HG03095 (cell line): ENCODE data around the gene CNOT6L.
A peak's percentile ranks its signal among the peaks of the same experiment; 100 is the strongest.
"Not testable (repeated sequence)": the region's sequence is repeated elsewhere in the genome, so short reads cannot be mapped to it uniquely, and the experiment has no call there.

Experiments
- ATAC-seq: cut with Tn5 transposase; IDR thresholded peaks from one replicate; pipeline ENCODE4 v1.9.1; 2021; ENCODE audit warnings: moderate library complexity; ENCODE audit not compliant: unreplicated experiment

Gene CNOT6L

DNA sequence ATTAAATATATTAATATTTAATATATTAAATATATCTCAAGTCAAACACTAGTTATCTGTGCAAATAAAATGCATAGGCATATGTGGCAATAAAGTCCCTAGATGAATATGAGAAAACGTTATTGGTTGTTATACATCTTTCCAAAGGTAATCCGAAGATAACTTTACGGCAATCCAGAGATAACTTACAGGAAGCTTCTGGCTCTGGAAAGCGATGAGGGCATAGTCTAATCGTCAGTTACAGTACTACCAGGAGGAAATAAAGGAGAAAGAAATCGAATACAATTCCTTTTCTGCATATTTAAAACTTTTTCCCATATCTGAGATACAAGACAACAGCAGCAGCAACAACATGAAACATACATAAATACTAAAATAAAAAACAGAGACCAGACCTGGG, 35.3 kb downstream of the CNOT6L start:
- ATAC-seq = no peak

DNA sequence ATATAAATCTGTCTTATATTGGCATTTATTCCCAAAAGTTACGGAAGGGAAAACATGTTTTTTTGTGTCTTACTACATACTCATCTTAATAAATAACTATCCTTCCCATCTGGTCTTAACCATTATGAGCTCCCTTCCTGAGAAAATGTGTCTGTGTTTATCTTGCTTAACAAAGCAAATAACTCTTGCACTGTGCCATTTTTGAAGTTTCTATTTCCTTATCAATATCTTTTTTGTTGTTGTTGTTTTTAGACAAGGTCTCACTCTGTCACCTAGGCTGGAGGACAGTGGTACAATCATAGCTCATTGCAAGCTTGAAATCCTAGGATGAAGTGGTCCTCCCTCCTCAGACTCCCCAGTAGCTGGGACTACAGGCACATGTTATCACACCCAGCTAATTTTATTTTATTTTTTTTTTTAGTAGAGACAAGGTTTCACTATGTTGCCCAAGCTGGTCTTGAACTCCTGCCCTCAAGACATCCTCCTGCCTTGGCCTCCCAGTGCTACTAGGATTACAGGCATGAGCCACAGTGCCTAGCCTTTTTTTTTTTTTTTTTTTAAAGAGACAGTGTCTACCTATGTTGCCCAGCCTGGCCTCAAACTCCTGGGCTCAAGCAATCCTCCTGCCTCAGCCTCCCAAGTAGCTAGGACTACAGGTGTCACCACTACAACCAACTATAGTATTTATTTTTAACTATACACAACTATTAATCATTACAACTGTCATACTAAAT, 36.9 kb downstream of the CNOT6L start:
- ATAC-seq = no peak

DNA sequence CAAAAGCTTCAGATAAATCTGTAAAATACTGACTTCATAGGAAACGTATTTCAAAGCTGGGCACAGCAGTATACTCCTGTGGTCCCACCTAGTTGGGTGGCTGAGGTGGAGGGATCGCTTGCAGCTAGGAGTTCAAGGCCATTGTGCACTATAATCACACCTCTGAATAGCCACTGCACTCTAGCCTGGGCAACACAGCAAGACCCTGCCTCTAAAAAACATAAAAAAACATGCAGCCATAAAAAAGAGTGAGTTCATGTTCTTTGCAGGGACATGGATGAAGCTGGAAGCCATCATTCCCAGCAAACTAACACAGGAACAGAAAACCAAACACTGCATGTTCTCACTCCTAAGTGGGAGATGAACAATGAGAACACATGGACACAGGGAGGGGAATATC, 38.4 kb downstream of the CNOT6L start:
- not testable (repeated sequence) for ATAC-seq

DNA sequence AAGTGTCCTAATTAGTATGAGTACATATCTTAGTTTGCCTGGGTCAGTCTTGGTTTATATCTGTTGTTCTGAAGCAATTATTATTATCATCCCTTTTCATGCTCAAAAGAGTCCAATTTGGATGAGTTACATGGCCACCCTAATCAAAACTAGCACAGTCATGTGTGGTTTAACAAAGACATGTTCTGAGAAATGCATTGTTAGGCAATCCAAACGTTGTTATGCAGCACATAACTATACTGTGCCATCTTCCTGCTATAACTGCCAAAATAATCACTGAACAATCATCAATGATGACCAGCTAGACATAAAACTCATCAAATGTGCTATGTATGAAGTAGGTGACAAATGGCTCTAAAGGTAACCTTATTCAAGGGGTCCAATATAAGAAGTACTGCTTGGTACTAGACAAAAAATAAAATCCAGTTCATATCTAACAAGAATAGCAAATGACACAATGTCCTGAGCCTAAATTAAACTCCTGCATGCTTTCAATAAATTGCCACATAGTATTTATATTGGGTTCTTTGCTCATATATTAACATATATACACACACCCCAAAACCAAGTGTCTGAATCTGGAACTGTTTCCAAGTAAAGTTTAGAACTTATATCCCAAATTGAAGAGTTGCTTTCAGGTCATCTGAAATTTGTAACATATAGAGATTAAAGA, 41.9 kb downstream of the CNOT6L start:
- ATAC-seq = no peak

- no peak for ATAC-seq
These were observed 42.7 kb downstream of the CNOT6L start for GRCh38 chr4:77776182-77777134.

DNA sequence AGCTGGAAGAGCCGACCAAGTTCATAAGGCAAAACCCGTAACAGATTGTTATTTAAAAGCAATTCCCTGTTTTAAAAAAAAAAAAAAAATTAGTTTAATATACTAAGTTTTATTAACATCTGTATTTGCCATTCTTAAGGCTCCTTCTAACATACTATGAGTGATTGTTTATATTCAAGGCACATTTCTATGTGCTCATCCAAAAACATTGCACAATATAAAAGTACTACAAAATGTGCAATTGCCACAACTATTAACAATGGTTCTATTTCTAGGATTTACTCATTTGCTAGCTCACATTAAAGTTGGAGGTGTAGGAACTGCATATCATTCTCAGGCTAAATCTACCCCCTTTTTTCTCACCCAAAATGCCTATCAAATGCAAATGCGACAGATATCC, 46.1 kb downstream of the CNOT6L start:
- no peak for ATAC-seq

DNA sequence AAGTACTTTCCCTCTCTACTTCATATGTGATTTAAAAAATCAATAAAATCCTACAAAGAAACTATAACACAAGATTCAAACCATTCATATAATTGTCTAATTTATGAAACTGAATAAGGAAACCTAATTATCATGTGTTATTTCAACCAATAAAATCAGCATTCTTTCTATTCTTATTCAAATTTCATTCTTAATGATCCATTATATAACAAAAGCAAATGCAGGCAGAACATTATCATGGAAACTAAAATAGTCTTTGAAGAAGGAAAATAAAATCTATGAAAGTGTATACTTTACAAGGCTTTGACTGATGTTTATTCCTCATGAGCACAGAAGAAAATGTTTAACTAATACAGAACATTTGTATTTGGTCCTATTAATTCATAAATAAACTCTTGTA, 47.6 kb downstream of the CNOT6L start:
- ATAC-seq = no peak

DNA sequence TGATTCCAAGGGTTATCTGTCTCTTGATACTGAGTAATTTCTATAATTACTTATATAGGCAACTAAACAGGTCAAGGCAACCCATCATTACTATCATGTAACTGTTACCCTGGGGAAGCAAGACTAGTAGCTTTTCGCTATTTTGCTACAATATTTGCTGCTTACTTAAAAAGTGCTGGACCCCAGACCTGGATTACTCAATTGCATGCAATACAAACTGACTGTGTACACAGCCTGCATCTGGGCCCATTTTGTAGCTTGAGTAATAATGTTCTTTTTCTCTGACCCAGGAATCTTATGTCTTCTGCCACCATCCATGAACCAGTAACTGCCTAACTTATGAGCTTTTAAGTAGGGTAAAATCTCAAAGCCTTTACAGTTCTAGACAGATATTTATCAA, 53.4 kb downstream of the CNOT6L start:
- no peak for ATAC-seq

DNA sequence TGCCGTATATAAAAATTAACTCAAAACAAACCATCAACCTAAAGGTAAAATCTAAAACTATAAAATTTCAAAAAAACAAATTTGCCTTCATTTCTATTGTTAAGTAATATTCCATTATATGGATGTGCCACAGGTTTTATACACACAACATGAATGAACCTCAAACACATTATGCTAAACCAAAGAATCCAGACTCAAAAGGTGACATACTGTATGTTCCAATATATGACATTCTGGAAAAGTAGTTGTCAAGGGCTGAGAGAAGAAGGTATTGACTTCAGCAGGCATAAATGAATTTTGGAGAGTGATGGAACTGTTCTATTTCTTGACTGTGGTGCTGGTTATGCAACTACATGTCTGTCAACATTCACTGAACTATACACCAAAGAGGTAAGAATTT, 56.6 kb downstream of the CNOT6L start:
- no peak for ATAC-seq

GRCh38 chr4:77761595-77761994, 57.6 kb downstream of the CNOT6L start:
- no peak for ATAC-seq

DNA sequence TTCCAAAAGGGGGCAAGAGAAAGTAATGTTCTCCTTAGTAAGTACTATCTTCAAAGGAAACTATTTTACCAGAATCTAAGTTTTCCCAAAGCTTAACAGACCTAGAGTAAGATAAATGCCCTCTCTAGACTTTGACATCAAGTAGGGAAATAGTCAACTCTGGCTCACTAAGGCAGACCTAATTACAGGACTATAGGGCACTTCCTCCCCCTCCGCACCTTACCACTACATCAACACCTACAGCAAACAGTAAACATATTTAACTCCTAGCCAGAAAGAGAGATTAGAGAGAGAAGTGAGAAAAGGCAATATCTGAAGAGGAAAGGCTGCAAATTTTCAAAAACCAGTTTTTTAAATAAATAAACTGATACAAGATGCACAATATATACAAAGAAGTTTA, 60.4 kb downstream of the CNOT6L start:
- ATAC-seq = no peak

GRCh38 chr4:77751764-77752163, 67.4 kb downstream of the CNOT6L start:
- no peak for ATAC-seq

DNA sequence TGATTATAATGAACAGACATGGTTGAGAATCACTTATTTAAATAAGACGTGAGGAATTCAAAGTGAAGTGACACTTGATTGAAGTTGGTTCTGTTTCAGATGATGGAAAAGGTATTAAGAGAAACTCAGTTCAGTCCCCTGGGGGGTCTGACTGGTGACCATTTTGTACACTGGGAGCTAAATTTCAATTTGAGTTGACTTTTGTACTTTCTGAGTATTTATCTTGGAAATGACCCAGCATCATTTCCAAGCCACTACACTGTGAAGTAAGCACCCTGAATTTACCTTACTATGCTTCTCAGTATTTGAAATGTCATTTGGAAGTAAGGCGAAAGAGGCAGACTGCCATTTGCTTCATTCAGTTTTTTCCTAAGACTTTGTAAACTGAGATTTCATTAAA, 73.4 kb downstream of the CNOT6L start:
- ATAC-seq = no peak

- ATAC-seq = no peak
These were observed 77.1 kb downstream of the CNOT6L start for GRCh38 chr4:77742054-77742453.

DNA sequence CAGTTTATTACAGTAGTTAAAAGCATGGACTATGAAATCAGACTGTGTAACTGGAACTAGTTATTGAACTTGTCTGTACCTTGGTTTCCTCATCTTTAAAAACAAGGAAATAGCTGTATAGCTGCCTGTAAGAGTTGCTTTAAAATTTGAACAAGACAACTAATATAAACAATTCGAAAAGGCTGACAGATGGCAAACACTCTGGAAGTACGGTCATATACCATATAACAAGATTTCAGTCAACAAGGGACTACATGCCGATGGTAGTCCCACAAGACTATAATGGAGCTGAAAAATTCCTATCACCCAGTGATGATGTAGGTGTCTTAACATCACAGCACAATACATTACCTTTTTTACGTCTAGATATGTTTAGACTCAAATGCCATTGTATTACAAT, 78.7 kb downstream of the CNOT6L start:
- no peak for ATAC-seq

DNA sequence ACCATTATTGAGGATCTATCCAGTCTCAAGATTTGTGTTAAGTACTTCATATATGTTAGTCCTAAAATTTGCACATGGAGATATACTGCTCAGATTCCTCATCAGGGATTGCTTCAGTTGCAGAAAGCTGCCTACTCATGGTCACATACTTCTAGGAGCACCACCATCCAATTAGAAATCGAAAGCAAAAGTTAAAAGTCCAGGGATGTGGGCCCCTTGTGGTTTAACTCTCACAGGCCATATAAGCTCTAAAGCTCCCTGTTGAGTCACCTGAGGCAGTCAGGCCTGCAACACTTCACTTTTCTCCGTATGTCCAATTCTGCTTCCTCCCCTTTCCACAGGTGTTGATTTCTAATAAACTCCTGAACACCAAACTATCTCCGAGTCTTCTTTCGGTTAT, 84.2 kb downstream of the CNOT6L start:
- ATAC-seq = peak; percentile 86

GRCh38 chr4:77731656-77732055, 87.5 kb downstream of the CNOT6L start:
- no peak for ATAC-seq

DNA sequence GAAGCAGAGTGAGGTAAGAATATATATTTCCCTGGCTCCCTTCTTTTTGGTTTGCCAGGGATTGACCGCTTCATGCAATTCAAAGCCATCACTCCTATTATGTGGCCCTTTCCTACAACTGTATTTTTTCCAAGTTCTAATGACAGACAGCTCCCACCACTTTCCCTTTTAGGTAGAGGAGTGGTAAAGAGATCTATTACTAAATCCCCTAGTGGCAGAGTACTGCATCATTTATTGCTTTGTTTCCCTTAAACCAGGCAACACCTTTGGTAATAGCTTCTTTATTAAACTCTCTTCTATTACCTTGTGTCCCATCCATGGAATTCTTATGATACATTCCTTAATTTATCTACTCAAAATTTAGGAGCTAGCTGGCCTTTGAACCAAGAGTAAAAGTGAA, 90.7 kb downstream of the CNOT6L start:
- ATAC-seq = no peak

- no peak for ATAC-seq
These were observed 98.1 kb downstream of the CNOT6L start for GRCh38 chr4:77721073-77721472.

DNA sequence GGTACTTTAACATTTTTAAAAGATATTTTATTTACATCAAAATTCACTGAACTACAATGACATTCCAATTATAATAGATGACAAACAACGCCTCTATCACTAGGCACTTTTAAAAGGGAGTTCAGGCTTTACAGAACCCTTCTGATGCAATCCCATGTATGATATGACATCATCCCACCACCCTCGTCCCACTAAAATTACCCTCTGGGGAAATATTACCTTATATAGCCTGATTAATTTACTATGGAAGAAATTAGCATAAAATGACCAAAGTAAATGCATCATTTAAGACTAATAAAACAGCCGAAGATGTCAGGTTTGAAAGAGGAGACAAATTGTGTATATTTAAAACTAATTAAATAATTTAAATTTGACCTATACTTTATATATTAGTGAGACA, 100.7 kb downstream of the CNOT6L start:
- ATAC-seq = not testable (repeated sequence)

- no peak for ATAC-seq
These were observed 103.5 kb downstream of the CNOT6L start for GRCh38 chr4:77715414-77716290.
